HL-60/S4 treated with phorbol 12-myristate 13-acetate at 8.2 ng/mL for 4 days and 3 days (cell line): ENCODE data around the gene CLDN19.
"Not testable (repeated sequence)": the region's sequence is repeated elsewhere in the genome, so short reads cannot be mapped to it uniquely, and the experiment has no call there.

ENCODE experiments used
- in situ Hi-C: fragments of 300-500 bp; cut with MboI; formaldehyde crosslinking; loops from 2 replicates; pipeline ENCODE4 v1.15.0; 2022; ENCODE audit warnings: low sequenced_read_pairs

Gene CLDN19

DNA sequence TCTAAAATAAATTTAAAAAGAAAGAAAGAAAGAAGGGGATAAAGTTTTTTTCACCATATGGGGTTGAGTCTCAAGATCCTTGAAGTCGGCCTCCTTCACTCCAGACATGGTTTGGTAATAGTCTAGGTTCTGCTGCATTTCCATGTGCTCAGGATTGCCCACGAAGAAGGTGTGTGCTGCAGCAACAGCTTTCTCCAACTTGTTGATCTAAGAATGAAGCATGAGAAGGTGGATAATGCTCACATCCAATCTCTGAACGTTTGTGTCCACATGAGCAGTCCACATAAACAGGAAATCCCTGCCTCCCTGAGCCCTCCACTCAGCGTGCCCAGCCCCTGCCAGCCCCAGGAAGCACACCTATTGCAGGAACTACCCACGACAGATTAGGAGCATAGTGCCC, 22.2 kb upstream of the CLDN19 start:
- in situ Hi-C loops: no loop called here

DNA sequence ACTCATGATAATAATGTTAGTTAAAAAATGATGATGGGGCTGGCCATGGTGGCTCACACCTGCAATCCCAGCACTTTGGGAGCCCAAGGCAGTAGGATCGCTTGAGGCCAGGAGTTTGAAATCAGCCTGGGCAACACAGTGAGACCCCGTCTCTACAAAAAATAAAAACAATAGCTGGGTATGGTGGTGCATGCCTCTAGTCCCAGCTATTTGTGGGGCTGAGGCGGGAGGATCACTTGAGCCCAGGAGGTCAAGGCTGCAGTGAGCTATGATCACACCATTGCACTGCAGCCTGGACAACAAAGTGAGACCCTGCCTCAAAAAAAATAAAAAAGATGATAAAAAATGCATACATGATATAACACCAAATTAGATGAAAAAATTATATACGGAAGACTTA, 21.5 kb upstream of the CLDN19 start:
- in situ Hi-C loops: no loop called here

DNA sequence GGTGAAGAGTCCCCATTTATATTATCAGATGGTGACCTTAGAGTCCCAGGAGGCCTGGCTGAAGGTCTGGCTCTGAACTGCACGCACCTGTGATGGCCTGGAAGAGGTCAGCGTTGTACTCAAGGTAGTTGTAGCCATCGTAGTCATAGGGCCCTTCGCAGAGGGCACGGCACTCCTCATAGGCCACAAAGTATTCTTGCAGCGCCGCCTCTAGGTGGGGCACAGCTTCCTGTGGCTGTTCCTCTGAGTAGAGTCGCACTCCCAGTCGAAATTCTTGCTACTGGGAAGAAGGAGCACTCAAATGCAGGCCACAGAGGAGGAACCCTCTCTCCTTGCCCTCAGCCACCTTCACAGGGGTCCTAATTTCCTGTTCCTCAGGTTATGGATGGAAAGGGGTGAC, 19.1 kb upstream of the CLDN19 start:
- in situ Hi-C loops: no loop called here

DNA sequence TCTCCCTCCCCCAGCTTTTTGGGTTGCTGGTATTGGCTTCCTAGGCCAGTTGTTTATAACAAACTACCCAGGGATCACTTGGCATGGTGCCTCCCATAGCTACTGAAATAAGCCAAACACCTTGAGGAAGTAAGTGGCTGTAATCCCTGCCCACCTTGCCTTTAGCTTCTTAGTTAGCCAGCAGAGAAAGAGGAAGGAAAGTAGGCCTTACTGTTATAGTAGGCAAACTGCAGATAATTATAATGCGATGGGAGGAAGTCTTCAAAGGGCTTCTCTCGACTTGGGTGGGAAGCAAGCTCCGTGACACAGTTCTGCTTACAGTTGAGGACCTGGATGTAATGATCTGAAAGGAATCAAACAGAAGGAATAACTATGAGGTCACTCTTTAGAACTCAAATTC, 18.6 kb upstream of the CLDN19 start:
- in situ Hi-C loops: no loop called here

DNA sequence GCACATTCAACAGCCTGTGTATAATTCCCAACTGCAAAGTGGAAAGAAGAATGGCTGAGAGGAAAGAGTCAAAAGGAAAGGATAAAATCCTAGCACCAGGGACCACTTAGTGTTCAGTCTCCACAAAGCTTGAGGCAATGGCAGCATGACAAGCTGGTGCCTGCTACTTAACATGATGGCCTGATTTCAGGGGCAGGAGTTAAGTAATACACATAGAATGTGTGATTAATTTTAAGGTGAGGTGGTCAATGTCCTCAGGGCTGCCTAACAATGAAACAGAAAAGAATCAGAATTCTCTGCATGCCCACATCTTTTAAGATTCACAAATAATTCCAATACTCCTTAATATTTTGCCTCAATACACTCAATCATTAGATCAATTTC, 17.8 kb upstream of the CLDN19 start:
- in situ Hi-C loops: no loop called here

DNA sequence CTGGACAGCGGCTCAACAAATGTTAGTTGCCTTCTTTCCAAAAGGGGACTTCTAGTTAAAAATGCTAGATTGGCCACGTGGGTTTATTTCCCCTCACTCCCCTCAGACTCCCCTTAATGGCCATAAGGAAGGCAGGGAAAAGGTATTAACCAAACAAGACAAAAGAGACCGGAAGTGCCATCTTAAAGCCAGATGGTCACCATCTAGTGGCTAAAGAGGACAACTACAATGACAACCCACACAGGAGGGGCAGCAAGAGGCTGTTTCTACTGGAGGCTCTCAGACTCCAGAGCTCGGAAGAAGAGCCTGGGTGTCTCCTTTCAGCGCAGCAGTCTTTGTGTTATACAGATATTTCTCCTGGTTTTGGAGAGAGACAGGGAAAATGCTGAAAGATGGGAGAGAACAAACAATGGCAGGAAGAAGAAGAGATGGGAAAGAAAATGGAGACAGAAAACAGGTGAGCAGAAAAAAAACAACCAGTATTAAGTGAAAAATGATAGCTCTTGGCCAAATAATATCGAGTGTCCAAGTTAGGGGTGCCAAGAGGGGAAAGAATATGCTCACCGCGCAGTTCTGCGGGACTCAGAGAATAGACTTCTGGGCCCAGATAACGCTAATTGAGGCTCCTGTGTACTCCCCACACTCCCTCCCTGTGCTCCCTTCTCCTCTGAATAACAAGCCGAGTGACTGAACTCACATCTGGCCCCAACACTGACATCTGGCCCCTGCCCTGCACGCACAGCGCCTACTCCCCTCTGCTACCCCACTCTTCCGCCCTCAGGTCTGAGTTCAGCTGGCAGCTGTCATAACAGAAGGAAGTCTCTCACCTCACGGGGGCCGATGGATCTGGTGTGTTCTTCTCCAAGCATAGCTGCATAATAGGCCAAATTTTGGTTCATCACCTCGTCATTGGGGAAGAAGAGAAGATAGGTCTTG, 17.2 kb upstream of the CLDN19 start:
- in situ Hi-C loops: no loop called here

DNA sequence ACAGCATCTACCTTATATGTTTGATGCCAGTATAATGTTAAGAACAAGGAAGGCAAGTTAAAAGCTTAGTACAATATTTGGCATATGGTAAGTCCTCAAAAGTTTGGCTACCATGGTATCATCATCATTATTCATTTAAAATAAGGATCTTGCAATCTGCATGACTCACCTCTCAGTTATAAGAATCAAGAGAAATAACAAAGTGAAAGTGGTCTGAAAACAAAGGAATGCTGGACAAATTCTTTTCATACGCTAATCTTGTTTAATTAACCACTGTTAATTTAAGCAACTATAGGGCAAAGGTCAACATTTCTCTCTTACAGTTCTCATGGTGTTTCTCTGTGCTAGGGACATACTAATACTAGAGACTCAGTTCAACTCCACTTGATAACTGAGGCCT, 13.0 kb upstream of the CLDN19 start:
- in situ Hi-C loops: no loop called here

DNA sequence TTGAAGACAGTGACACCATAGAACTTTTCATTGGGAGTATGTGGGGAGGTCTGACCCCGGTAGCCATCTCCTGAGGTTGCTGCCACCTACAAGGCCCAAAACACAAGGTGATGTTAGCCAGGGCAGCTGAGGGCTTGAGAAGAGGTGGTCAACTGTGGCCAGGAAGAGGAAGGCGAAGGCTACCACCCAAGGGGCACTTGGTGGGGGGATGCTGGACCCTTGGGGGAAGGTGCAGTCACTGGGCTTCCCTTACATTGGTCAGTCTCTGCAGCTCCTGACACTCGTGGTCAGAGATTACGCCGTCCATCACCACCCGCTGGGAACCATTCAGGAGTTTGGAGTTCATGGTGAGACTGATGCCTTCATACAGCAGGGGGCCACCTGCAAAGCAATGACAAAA, 12.2 kb upstream of the CLDN19 start:
- in situ Hi-C loops: no loop called here

DNA sequence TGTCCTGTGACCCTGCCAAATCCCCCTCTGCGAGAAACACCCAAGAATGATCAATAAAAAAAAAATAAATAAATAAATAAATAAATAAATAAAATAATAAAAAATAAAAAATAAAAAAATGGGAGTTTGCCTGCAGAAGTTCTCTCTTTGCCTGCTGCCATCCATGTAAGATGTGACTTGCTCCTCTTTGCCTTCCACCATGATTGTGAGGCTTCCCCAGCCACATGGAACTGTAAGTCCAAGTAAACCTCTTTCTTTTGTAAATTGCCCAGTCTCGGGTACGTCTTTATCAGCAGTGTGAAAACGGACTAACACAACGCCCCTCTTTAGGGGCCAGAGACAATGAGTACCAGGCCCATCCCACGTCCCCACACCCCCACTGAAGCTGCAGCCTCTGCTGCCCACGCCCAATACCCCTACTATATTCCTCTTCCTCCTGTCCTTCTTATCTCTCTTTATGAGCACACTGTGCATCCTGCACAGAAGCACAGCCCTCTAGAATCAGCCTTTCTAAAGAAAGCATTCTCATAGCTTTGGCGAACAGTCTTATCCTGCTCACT, 11.6 kb upstream of the CLDN19 start:
- in situ Hi-C loops: not testable (repeated sequence)

DNA sequence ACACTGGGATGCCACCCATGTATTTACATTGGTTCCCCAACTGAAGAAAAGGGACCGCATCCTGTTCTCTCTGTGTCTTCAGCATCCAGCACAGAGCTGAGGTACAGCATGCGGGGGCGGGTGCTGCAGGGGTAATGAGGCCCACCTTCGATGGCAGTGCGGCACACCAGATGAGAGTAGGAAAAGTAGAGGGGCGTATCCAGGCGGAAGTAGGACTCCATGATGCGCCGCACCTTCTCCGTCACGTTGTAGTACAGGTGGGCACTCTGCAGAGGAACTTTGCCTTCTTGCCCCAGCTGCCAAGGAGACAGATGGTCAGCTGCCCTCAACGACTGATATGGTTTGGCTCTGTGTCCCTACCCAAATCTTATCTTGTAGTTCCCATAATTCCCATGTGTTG, 10.0 kb upstream of the CLDN19 start:
- in situ Hi-C loops: no loop called here

DNA sequence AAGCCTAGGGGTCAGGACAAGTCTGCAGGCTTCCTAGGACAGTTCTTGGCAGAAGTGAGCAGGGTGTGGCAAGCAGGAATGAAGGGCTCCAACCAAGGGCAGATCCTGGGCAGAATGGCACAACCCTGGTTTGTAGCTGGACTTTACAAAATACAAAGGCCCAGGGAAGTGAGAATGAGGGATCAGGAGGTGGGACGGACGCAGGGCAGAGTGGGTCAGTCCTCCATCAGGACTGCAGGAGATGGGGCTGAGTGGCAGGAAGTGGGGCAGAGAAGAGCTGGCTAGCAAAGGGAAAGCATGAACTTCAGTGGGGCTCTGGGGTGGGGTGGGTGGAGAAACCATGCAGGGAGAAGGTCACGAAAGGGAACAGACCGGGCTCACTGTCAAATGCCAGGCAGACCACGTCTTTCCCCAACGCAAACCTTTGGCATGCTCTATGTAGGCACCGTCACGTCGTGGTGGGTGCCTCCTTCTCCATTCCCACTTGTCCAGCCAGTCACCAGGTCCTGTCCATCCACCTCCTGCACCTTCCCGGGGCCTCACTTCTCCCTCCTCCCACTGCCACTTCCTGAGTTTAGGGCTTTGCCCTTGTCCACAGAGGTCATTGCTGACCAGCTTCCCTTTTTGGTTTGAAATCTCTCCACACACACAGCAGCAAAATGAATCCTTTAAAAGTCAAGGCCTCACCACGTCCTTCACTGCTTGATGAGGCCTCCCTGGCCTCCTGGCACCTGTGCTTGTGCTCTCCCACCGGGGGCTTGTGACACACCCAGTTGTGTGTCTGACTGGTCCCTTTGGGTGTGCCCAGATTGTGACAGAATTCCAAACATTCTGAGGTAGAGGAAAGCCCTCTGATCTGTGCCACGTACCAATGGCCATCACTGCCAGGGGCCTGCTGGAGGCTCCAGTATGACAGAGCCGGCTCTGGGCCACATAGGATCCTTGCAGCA, 8.7 kb upstream of the CLDN19 start:
- in situ Hi-C loops: no loop called here

DNA sequence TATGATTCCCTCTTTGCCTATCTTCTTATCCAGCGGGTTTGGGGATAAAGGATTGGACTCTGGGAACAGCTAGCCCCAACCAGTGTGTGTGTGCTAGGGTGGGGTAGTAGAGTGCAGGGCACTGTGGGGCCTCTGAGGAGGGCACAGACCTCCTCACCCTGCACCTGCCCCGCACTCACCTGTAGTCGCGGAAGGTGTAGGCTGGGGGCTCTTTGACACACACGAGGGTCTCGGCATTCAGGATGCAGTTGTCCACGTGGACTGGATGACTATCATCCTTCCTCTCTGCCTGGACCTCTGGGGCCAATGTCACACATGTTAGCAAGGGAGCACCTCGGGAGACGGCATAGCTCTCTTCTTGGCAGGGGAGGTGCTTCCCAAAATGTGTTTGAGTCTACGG, 8.0 kb upstream of the CLDN19 start:
- in situ Hi-C loops: no loop called here

DNA sequence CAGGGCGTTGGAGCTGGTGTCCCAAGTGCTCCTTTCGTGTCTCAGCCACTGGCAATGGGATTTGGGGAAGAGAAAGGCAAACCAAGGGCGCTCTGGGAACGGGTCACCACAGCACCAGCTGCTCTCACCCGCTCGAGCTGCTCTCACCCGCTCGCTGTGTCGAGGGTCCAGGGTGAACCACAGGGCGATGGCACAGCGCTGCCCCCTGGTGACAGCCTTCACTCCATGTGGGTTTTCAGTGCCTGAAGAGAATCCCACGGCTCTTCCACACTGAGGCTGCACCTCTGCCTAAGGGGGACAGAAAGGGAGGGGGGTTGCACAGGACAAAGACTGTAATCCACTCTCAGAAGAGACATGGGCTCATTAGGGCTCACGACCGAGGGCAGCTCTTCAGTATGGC, 7.1 kb upstream of the CLDN19 start:
- in situ Hi-C loops: no loop called here

DNA sequence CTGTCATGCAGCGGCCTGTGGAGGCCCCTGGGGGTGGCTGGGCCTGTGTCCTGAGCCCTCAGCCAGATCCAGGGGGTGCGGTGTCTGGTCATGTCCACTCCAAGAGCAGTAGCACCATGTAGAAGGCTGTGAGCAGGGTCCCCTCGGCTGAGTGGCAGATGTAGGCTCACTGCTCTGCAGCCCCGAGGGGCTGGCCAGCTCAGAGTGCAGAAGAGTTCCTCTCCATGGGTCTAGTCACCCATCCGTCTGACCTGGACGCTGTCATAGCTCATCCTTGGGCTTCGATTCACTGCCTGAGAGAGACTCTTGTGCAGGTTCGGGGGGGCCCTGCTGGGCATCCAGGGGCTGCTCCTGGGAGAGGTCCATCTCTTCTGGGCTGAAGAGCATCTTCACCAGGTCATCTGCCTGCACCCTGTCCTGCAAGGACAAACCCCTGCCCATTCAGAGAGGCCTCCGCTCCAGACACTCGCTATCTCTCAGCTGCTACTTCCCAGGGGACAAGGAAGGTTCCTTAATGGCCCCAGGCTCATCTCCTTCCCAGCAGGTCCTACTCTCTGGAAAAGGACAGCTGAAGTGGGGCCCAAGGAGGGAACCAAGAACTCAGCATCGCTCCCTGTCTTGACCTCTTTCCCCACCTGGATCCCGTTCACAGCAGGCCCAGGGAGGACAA, 6.5 kb upstream of the CLDN19 start:
- in situ Hi-C loops: no loop called here

DNA sequence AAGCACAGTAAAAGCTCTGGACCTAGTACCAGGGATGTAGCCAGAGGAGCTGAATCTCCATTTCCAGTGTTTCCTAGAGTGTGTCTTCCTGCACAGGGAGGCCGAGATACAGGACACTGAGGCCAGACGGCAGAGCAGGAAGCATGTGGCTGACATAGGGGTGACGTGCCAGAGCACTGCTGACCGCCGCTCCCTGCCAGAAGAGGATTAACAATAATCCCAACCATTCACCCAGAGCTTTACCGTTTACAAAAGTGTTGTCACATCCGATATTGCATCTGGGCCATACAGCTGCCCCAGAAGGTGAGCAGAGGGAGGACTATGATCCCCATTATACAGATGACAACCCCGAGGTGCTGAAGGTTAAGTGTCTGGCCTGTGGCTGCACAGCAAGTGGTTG, 5.8 kb upstream of the CLDN19 start:
- in situ Hi-C loops: no loop called here

DNA sequence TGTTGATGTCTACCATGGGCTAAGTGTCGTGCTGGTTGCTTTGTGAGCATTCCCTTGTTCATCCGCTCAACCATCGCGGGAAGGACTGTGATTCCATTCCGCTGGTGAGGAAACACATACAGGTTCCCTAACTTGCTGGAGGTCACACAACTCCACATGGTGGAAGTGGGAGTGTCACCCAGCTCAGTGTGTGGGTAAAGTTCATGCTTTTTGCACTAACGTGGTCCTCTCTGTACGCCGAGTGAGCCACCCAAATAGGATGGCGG, 4.0 kb upstream of the CLDN19 start:
- in situ Hi-C loops: no loop called here

DNA sequence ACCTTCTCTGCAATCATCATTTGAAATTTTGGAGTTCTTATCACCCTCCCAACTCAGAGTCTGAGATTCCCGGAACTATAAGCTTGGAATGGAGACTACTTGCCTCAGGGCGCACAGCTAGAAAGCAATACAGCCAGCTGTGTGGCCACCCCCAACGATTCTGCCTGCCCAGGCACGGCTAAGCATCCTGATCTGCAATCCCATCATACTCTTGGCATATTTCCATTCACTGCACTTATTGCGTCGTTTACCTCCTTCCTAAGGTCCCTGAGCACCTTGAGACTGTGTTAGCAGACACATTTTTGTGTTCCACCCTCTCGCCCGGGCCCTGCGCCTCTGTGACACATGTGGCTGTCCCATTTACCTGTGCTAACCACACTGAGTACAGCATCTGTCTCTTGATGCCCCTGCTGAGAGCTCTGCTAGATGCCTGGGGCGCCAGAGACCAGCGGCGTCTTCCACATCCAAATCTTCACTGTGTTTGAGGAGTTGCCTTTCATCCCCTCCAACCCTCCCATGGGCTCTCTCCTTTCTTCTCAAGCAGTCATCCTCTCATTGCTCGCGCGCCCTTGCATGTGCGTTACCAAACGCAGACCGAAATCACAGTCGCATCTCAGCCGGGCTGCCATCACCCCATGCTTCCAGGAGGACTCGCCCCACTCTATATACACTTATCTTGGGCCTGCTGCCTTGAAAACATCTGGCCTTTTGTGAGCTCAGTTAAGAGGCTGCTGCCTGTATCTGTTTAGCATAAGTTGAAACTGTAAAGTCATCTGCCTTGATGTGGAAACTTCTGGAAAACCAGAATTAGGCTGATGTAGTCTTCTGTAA, 3.5 kb upstream of the CLDN19 start:
- in situ Hi-C loops: no loop called here

DNA sequence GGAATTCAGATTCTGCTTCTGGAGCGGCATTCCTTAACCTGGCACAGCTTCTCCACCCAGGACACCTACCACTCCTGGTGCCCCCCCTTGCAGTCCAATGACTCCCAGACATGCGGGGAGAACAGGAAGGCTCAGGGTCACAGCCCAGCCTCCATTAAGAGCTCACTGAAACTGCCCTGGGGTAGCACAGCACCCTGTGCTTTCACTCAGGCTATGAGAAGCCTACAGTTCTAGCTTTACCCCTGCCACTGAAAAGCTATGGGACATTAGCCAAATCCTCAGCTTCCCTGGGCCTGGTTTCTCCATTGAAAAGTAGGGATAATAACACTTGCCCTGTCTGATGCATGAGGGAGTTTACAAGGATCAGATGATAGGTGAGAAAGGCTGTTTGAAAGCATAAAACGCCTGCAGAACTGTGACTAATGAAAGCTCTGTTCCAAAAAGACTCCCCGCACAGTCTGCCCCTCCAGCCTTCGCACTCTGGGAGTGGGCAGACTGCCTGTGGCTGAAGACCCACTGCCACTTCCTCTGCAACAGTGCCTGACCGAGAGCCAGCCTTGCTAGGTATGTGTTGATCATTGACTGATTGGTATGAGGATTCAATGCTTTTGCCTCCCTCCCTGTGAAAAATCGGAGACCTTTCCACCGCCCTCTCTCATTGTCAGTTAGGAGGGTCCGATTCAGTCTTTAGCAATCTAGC, 2.7 kb upstream of the CLDN19 start:
- in situ Hi-C loops: no loop called here

DNA sequence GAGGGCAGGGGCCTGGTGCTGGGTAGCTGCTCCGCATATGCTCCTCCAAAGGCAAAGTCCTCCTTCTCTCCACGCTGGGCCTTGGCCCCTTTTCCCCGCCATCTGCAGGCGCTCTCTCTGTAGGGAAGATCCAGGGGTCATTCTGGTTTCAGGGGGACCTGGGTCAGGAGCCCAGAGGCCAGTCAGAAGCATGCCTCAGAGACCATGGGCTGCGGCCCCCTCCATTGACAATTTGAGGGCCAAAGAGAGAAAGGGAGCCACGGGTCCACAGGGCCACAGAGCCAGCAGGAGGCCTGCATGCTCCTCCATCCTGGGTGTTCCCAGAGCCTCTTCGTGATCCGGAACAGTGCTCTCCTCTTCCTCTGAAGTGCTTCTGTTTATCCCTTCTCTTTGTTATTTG, 2.1 kb upstream of the CLDN19 start:
- in situ Hi-C loops: no loop called here

DNA sequence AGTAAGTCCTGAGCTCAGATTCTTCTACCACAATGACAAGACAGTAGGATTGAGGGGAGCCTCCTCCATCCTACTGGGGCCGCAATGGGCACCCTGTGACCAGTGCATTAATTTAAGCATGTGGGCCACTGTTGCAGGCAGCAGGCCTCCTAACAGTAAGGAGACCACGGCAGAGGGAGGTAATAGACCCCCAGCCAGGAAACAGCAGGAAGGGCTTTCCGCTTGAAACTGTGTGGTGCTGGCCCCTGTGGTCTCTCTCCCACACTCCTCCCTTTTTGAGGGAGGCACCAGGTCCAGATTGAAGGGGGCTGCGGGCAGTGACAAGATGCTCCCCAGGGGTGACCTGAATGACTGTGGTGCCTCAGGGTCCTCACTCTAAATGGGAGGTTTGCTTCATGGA, 1.7 kb upstream of the CLDN19 start:
- in situ Hi-C loops: no loop called here
